ENCODE results near the gene GRM3.

- TF ChIP-seq, protein P1, sequence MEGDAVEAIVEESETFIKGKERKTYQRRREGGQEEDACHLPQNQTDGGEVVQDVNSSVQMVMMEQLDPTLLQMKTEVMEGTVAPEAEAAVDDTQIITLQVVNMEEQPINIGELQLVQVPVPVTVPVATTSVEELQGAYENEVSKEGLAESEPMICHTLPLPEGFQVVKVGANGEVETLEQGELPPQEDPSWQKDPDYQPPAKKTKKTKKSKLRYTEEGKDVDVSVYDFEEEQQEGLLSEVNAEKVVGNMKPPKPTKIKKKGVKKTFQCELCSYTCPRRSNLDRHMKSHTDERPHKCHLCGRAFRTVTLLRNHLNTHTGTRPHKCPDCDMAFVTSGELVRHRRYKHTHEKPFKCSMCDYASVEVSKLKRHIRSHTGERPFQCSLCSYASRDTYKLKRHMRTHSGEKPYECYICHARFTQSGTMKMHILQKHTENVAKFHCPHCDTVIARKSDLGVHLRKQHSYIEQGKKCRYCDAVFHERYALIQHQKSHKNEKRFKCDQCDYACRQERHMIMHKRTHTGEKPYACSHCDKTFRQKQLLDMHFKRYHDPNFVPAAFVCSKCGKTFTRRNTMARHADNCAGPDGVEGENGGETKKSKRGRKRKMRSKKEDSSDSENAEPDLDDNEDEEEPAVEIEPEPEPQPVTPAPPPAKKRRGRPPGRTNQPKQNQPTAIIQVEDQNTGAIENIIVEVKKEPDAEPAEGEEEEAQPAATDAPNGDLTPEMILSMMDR (IDR thresholded peaks at IDR 0.05), result no peak
- TF ChIP-seq POLR2A (IDR thresholded peaks at IDR 0.05; ENCODE audit: low read depth) (no peak), EP300 (IDR thresholded peaks at IDR 0.05) (no peak), POLR2AphosphoS5 (IDR thresholded peaks at IDR 0.05) (no peak)
Measured at GRCh38 chr7:86768967-86769760, 125.5 kb downstream of the GRM3 start.

Data from esophagus muscularis mucosa (tissue), 4 donors.